Neural cell (in vitro differentiated cells): ENCODE measurements around the gene ARL6IP5. TPM values are rescaled to one million over a fixed set of nuclear protein-coding genes. Genes with fewer than 3 reads are reported as not detected.

Source experiments
- H2AFZ ChIP-seq: fragments of 200-600, 300-800 bp; sonication (generic), shearing (Covaris generic); 2 replicates; pipeline ENCODE4 v1.6.0; 2014; ENCODE audit warnings: low read depth, mild to moderate bottlenecking, antibody characterized with exemption, low read length, moderate library complexity
- H3F3A ChIP-seq: fragments of 200-600 bp; shearing (Covaris generic); 2 replicates; pipeline ENCODE4 v1.6.1; 2016; ENCODE audit warnings: mild to moderate bottlenecking, moderate library complexity, mixed read lengths, antibody characterized with exemption, low read length; ENCODE audit not compliant: insufficient read depth, poor library complexity, severe bottlenecking
- H3K27ac ChIP-seq: fragments of 200-600, 300-800 bp; sonication (generic), shearing (Covaris generic); 2 replicates; pipeline ENCODE4 v1.5.1; 2014; ENCODE audit warnings: mild to moderate bottlenecking, low read length, moderate library complexity
- H3K27me3 ChIP-seq: fragments of 300-800, 200-600 bp; sonication (generic), shearing (Covaris generic); 2 replicates; pipeline ENCODE4 v1.6.0; 2014; ENCODE audit warnings: mild to moderate bottlenecking, low read depth, low read length, moderate library complexity; ENCODE audit not compliant: insufficient read depth
- H3K36me3 ChIP-seq: fragments of 300-800, 200-600 bp; sonication (generic), shearing (Covaris generic); 2 replicates; pipeline ENCODE4 v1.5.1; 2014; ENCODE audit warnings: mild to moderate bottlenecking, antibody characterized with exemption, low read length, moderate library complexity; ENCODE audit not compliant: insufficient read depth
- H3K4me2 ChIP-seq: fragments of 300-800, 200-600 bp; sonication (generic), shearing (Covaris generic); 2 replicates; pipeline ENCODE4 v1.6.0; 2014; ENCODE audit warnings: mild to moderate bottlenecking, low read length
- H3K4me3 ChIP-seq: fragments of 300-800, 200-600 bp; sonication (generic), shearing (Covaris generic); 2 replicates; pipeline ENCODE4 v1.5.1; 2014; ENCODE audit warnings: mild to moderate bottlenecking, low read length, moderate library complexity
- H3K79me2 ChIP-seq: fragments of 200-600 bp; shearing (Covaris generic); replicated peaks from 2 replicates; pipeline ENCODE4 v1.6.0; 2014; ENCODE audit warnings: mild to moderate bottlenecking, low read length, moderate library complexity; ENCODE audit not compliant: insufficient read depth
- H3K9ac ChIP-seq: fragments of 300-800, 200-600 bp; sonication (generic), shearing (Covaris generic); 2 replicates; pipeline ENCODE4 v1.6.1; 2016; ENCODE audit warnings: mild to moderate bottlenecking, low read length, mixed read lengths
- H3K9me2 ChIP-seq: fragments of 200-600 bp; shearing (Covaris generic); 2 replicates; pipeline ENCODE4 v1.6.1; 2016; ENCODE audit warnings: mild to moderate bottlenecking, low read length, mixed read lengths; ENCODE audit not compliant: insufficient read depth
- H3K9me3 ChIP-seq: fragments of 200-600, 300-800 bp; sonication (generic), shearing (Covaris generic); 2 replicates; pipeline ENCODE4 v1.6.1; 2016; ENCODE audit warnings: mild to moderate bottlenecking, mixed run types, low read length, moderate library complexity, mixed read lengths
- H4K20me1 ChIP-seq: fragments of 200-600 bp; shearing (Covaris generic); 2 replicates; pipeline ENCODE4 v1.6.1; 2016; ENCODE audit warnings: mild to moderate bottlenecking, mixed run types; ENCODE audit not compliant: insufficient read depth
- EP300 ChIP-seq: fragments of 450-650 bp; conservative IDR thresholded peaks from 2 replicates; pipeline ENCODE4 v1.6.1; 2014; ENCODE audit warnings: antibody characterized with exemption, mild to moderate bottlenecking, moderate library complexity; ENCODE audit not compliant: poor library complexity, severe bottlenecking
- EZH2 ChIP-seq: fragments of 200-600, 300-800 bp; shearing (Covaris generic), sonication (generic); IDR thresholded peaks from 2 replicates; pipeline ENCODE4 v1.6.1; 2014; ENCODE audit warnings: antibody characterized with exemption, low read length, borderline replicate concordance, mild to moderate bottlenecking; ENCODE audit not compliant: insufficient read depth, poor library complexity, severe bottlenecking
- MXI1 ChIP-seq: fragments of 450-650 bp; conservative IDR thresholded peaks from 2 replicates; pipeline ENCODE4 v1.6.1; 2014; ENCODE audit warnings: antibody characterized with exemption, mild to moderate bottlenecking; ENCODE audit not compliant: poor library complexity, severe bottlenecking
- POLR2AphosphoS5 ChIP-seq: IDR thresholded peaks from 2 replicates; pipeline ENCODE4 v1.6.1; 2012
- RAD21 ChIP-seq: fragments of 450-650 bp; conservative IDR thresholded peaks from 2 replicates; pipeline ENCODE4 v1.6.1; 2014; ENCODE audit warnings: antibody characterized with exemption, mild to moderate bottlenecking, moderate library complexity
- SMC3 ChIP-seq: fragments of 450-650 bp; conservative IDR thresholded peaks from 2 replicates; pipeline ENCODE4 v1.6.1; 2014; ENCODE audit warnings: antibody characterized with exemption, mild to moderate bottlenecking, moderate library complexity; ENCODE audit not compliant: poor library complexity
- TAF1 ChIP-seq: IDR thresholded peaks from 2 replicates; pipeline ENCODE4 v1.6.1; 2012; ENCODE audit warnings: low read depth
- polyA plus RNA-seq: library from polyadenylated mRNA; depleted of rRNA; stranded (reverse); fragments of >200 nt; gene quantifications from 2 replicates; pipeline ENCODE4 v1.2.3, GENCODE V29; 2014
- TF ChIP-seq, protein P1 (sequence below): IDR thresholded peaks from 2 replicates; pipeline ENCODE4 v1.6.1; 2012; ENCODE audit warnings: borderline replicate concordance
- TF ChIP-seq, protein P2 (sequence below): fragments of 450-650 bp; IDR thresholded peaks from 2 replicates; pipeline ENCODE4 v1.5.1; 2014; ENCODE audit warnings: antibody characterized with exemption, mild to moderate bottlenecking, moderate library complexity; ENCODE audit not compliant: poor library complexity, severe bottlenecking

ARL6IP5 gene
- polyA plus RNA-seq, 1 donor from 2014 or later = 108 TPM

DNA sequence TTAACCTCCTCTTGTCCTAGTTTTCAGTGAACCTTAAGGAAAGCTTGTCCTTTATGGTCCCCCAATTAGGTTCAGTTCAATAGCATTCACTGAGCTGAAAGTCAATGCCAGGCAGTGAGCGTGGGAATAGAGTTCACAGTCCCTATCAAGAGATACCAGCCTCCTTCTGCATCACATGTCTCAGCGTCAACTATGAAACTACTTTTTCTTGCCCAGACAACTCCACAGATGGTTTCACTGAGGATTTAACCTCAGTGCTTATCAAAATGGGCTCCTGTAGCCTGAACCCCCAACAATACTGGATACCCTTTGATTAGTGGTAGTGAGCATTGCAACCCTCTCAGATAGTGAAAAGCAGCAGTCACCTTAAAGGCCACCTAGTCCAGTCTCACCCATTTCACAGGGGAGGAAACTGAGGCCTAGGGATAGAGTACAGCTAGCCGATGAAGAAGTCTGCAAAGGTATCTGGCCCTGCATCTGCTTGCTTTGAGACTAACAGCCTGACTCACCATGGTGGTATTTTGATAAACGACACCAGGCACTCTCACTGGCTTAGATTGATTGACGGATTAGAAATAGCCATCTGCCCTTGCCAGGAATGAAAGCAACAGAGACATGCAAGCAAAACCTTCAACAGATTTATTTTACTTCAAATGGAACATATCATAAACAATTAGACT, 3.0 kb upstream of the ARL6IP5 start:
- no peak overlapping the region for H2AFZ ChIP-seq
- H3K9ac ChIP-seq = no peak overlapping the region
- H4K20me1 ChIP-seq = no peaks in the 10 kb centered on the region
- no peak overlapping the region for H3K4me2 ChIP-seq
- no peaks in the 10 kb centered on the region for H3K9me3 ChIP-seq
- H3K79me2 ChIP-seq = peaks cover 48% of the 10 kb centered on the region
- no peaks in the 10 kb centered on the region for H3K9me2 ChIP-seq
- TF ChIP-seq EZH2 (no peak), SMC3 (no peak), MXI1 (no peak), RAD21 (no peak), TAF1 (no peak), POLR2AphosphoS5 (no peak), EP300 (no peak)
- TF ChIP-seq, protein P1, sequence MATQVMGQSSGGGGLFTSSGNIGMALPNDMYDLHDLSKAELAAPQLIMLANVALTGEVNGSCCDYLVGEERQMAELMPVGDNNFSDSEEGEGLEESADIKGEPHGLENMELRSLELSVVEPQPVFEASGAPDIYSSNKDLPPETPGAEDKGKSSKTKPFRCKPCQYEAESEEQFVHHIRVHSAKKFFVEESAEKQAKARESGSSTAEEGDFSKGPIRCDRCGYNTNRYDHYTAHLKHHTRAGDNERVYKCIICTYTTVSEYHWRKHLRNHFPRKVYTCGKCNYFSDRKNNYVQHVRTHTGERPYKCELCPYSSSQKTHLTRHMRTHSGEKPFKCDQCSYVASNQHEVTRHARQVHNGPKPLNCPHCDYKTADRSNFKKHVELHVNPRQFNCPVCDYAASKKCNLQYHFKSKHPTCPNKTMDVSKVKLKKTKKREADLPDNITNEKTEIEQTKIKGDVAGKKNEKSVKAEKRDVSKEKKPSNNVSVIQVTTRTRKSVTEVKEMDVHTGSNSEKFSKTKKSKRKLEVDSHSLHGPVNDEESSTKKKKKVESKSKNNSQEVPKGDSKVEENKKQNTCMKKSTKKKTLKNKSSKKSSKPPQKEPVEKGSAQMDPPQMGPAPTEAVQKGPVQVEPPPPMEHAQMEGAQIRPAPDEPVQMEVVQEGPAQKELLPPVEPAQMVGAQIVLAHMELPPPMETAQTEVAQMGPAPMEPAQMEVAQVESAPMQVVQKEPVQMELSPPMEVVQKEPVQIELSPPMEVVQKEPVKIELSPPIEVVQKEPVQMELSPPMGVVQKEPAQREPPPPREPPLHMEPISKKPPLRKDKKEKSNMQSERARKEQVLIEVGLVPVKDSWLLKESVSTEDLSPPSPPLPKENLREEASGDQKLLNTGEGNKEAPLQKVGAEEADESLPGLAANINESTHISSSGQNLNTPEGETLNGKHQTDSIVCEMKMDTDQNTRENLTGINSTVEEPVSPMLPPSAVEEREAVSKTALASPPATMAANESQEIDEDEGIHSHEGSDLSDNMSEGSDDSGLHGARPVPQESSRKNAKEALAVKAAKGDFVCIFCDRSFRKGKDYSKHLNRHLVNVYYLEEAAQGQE = no peak
- TF ChIP-seq, protein P2, sequence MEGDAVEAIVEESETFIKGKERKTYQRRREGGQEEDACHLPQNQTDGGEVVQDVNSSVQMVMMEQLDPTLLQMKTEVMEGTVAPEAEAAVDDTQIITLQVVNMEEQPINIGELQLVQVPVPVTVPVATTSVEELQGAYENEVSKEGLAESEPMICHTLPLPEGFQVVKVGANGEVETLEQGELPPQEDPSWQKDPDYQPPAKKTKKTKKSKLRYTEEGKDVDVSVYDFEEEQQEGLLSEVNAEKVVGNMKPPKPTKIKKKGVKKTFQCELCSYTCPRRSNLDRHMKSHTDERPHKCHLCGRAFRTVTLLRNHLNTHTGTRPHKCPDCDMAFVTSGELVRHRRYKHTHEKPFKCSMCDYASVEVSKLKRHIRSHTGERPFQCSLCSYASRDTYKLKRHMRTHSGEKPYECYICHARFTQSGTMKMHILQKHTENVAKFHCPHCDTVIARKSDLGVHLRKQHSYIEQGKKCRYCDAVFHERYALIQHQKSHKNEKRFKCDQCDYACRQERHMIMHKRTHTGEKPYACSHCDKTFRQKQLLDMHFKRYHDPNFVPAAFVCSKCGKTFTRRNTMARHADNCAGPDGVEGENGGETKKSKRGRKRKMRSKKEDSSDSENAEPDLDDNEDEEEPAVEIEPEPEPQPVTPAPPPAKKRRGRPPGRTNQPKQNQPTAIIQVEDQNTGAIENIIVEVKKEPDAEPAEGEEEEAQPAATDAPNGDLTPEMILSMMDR = no peak
- H3K27ac ChIP-seq = no peak overlapping the region
- no peaks in the 10 kb centered on the region for H3K36me3 ChIP-seq
- no peaks in the 10 kb centered on the region for H3K27me3 ChIP-seq
- no peaks in the 10 kb centered on the region for H3F3A ChIP-seq
- H3K4me3 ChIP-seq = no peak overlapping the region

DNA sequence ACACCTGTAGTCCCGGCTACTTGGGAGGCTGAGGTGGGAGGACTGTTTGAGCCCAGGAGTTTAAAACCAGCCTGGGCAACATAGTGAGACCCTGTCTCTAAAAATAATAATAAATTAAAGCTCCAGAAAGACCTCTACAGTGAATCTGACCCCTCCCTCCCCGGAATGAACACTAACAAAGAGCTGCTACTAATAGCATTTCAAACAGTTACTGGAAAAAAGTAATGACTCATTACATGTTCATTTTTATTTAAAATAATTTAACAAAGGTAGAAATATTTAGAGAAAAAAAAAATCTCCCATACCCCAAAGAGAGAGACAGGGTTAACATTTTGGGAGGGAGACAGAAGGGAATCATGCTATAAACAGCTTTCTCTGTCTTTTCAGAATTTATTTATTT, 2.4 kb upstream of the ARL6IP5 start:
- H3K9ac ChIP-seq = no peak overlapping the region
- no peaks in the 10 kb centered on the region for H3K9me3 ChIP-seq
- no peaks in the 10 kb centered on the region for H3K9me2 ChIP-seq
- H3K4me3 ChIP-seq = no peak overlapping the region
- no peak overlapping the region for H2AFZ ChIP-seq
- H3K27ac ChIP-seq = no peak overlapping the region
- TF ChIP-seq EZH2 = no peak
- TF ChIP-seq EP300 = no peak
- TF ChIP-seq, protein P1 = no peak
- no peak for TF ChIP-seq RAD21
- TF ChIP-seq, protein P2 = no peak
- no peak for TF ChIP-seq POLR2AphosphoS5
- H3K36me3 ChIP-seq = no peaks in the 10 kb centered on the region
- H3K4me2 ChIP-seq = no peak overlapping the region
- H4K20me1 ChIP-seq = no peaks in the 10 kb centered on the region
- no peaks in the 10 kb centered on the region for H3F3A ChIP-seq
- H3K79me2 ChIP-seq = peaks cover 47% of the 10 kb centered on the region
- no peaks in the 10 kb centered on the region for H3K27me3 ChIP-seq
